ENCODE measurements around the gene TLN1. TPM values are rescaled to one million over a fixed set of nuclear protein-coding genes. Genes with fewer than 3 reads are reported as not detected.

The TLN1 gene
- total RNA-seq, 2 experiments from 2014 or later: 149 to 151 TPM

- no peaks in the 10 kb centered on the region for H3K36me3 ChIP-seq (ENCODE audit: insufficient read depth, low read length)
- ChIA-PET CTCF (interaction anchor here (1.4 to 3.5 kb wide), 2 partner anchors 13 to 25 kb away, joined by 4 to 17 read pairs; partner anchors contain the start of genes CCDC107 and RMRP), POLR2A (interaction anchor here (1.2 kb wide), 1 partner anchor 22 kb away, joined by 3 read pairs; no protein-coding TSS in a partner anchor)
- H3K9me3 ChIP-seq (ENCODE audit: control insufficient read depth in 1 of 2, insufficient read depth in 1 of 2, low read length in 2 of 2): no peaks in the 10 kb centered on the region
- no peak overlapping the region for H3K4me3 ChIP-seq (ENCODE audit: low read length)
- H3K36me3 Mint-ChIP-seq (ENCODE audit: low read depth): no peaks in the 10 kb centered on the region
- H3K4me3 Mint-ChIP-seq: no peak overlapping the region
- ATAC-seq (ENCODE audit: poor library complexity): no peak
- no peak for DNase-seq
- no peak overlapping the region for H3K27ac Mint-ChIP-seq
- H3K4me1 Mint-ChIP-seq (ENCODE audit: low read depth): peaks cover 4% of the 10 kb centered on the region
- no peaks in the 10 kb centered on the region for H3K4me1 ChIP-seq (ENCODE audit: insufficient read depth, low read length)
- TF ChIP-seq, protein P1, sequence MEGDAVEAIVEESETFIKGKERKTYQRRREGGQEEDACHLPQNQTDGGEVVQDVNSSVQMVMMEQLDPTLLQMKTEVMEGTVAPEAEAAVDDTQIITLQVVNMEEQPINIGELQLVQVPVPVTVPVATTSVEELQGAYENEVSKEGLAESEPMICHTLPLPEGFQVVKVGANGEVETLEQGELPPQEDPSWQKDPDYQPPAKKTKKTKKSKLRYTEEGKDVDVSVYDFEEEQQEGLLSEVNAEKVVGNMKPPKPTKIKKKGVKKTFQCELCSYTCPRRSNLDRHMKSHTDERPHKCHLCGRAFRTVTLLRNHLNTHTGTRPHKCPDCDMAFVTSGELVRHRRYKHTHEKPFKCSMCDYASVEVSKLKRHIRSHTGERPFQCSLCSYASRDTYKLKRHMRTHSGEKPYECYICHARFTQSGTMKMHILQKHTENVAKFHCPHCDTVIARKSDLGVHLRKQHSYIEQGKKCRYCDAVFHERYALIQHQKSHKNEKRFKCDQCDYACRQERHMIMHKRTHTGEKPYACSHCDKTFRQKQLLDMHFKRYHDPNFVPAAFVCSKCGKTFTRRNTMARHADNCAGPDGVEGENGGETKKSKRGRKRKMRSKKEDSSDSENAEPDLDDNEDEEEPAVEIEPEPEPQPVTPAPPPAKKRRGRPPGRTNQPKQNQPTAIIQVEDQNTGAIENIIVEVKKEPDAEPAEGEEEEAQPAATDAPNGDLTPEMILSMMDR (IDR thresholded peaks at IDR 0.05): no peak
- no peak overlapping the region for H3K27ac ChIP-seq (ENCODE audit: low read depth in 1 of 2, low read length in 2 of 2)
- intact Hi-C loops (cut with DNase I, micrococcal nuclease): no loop called here
- H3K9me3 Mint-ChIP-seq: no peaks in the 10 kb centered on the region
- no peaks in the 10 kb centered on the region for H3K27me3 ChIP-seq (ENCODE audit: control insufficient read depth in 1 of 2, insufficient read depth in 2 of 2, low read length in 2 of 2)
- H3K27me3 Mint-ChIP-seq: no peaks in the 10 kb centered on the region
Measured at GRCh38 chr9:35683323-35683722, 48.7 kb downstream of the TLN1 start.

DNA sequence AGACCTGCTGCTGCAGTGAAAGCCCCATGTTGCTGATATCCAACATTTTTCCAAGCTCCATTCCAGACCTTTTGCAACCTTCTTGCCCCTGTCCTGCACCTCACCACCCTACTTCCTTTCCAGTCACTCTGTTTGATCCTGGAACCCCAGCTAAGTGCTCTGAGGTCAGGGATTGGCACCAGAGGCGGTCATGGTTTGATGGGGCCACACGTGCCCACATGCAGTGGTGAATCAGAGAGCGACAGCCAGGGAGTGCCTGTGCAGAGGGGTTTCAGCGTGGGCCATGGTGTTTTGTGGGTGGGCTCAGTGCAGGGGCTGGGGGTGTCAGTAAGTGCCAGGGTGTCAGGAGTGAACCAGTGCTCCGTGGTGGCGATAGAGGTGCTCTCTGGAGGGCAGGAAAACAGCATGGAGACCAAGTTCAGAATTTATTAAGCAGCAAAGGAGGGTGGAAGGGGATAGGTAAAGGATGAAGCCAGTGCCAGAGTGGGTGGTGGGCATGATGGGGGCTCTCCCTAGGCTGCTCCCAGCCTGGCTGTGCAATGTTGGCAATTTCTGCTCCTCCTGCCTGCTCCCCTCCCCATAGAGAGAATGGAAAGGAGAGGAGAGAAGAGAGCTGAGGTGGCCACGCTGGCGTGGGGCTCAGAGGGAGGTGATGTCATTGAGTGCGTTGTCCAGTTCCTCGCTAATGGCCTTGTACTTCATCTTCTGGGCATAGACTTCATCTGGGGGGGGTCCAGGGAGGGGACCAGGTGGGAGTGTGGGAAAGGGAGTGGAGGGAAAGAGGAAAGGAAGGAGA lies 49.3 kb downstream of the TLN1 start:
- intact Hi-C loops (cut with DNase I, micrococcal nuclease): no loop called here
- Histone ChIP-seq H3K9me3 (ENCODE audit: control insufficient read depth in 1 of 2, insufficient read depth in 1 of 2, low read length in 2 of 2) (no peaks in the 10 kb centered on the region), H3K27ac (ENCODE audit: low read depth in 1 of 2, low read length in 2 of 2) (no peak overlapping the region), H3K4me3 (ENCODE audit: low read length) (no peak overlapping the region), H3K36me3 (ENCODE audit: insufficient read depth, low read length) (no peaks in the 10 kb centered on the region), H3K4me1 (ENCODE audit: insufficient read depth, low read length) (no peaks in the 10 kb centered on the region), H3K27me3 (ENCODE audit: control insufficient read depth in 1 of 2, insufficient read depth in 2 of 2, low read length in 2 of 2) (no peaks in the 10 kb centered on the region)
- ATAC-seq (ENCODE audit: poor library complexity): no peak
- peaks cover 4% of the 10 kb centered on the region for H3K4me1 Mint-ChIP-seq (ENCODE audit: low read depth)
- TF ChIP-seq, protein P1 (IDR thresholded peaks at IDR 0.05): no peak
- DNase-seq: no peak
- H3K27me3 Mint-ChIP-seq: no peaks in the 10 kb centered on the region
- CTCF ChIA-PET: interaction anchor here (1.4 kb wide), 1 partner anchor 24 kb away, joined by 4 read pairs; the partner anchor contains the start of genes CCDC107 and RMRP
- POLR2A ChIA-PET: no interaction called here
- no peaks in the 10 kb centered on the region for H3K36me3 Mint-ChIP-seq (ENCODE audit: low read depth)
- no peaks in the 10 kb centered on the region for H3K9me3 Mint-ChIP-seq
- no peak overlapping the region for H3K4me3 Mint-ChIP-seq
- H3K27ac Mint-ChIP-seq: no peak overlapping the region

DNA sequence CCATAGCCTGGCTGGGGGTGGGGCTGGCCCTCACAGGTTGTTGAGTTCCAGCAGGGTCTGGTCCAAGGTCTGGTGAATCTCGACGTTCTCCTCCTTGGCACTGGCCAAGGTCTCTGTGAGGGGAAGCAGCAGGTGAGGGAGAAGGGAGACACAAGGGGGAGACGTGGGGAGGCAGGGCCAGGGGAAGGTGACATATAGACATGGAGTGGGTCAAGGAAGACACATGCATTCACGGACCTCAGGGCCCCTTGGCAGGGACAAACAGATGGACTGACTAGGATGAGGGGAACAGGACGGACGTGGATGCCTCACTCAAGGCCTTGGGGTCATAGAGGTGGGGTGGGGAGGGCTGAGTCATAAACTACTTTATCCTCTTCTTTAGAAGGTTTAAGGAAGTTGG lies 49.9 kb downstream of the TLN1 start:
- no peaks in the 10 kb centered on the region for H3K36me3 Mint-ChIP-seq (ENCODE audit: low read depth)
- DNase-seq (no peak), ATAC-seq (ENCODE audit: poor library complexity) (no peak)
- no peaks in the 10 kb centered on the region for H3K36me3 ChIP-seq (ENCODE audit: insufficient read depth, low read length)
- intact Hi-C loops (cut with DNase I, micrococcal nuclease): no loop called here
- H3K27me3 Mint-ChIP-seq: no peaks in the 10 kb centered on the region
- no peak overlapping the region for H3K27ac ChIP-seq (ENCODE audit: low read depth in 1 of 2, low read length in 2 of 2)
- H3K9me3 ChIP-seq (ENCODE audit: control insufficient read depth in 1 of 2, insufficient read depth in 1 of 2, low read length in 2 of 2): no peaks in the 10 kb centered on the region
- ChIA-PET POLR2A (no interaction called here), CTCF (no interaction called here)
- H3K9me3 Mint-ChIP-seq: no peaks in the 10 kb centered on the region
- TF ChIP-seq, protein P1 (IDR thresholded peaks at IDR 0.05): no peak
- no peaks in the 10 kb centered on the region for H3K27me3 ChIP-seq (ENCODE audit: control insufficient read depth in 1 of 2, insufficient read depth in 2 of 2, low read length in 2 of 2)
- H3K27ac Mint-ChIP-seq: no peak overlapping the region
- H3K4me1 Mint-ChIP-seq (ENCODE audit: low read depth): no peaks in the 10 kb centered on the region
- H3K4me1 ChIP-seq (ENCODE audit: insufficient read depth, low read length): no peaks in the 10 kb centered on the region
- H3K4me3 ChIP-seq (ENCODE audit: low read length): no peak overlapping the region
- no peak overlapping the region for H3K4me3 Mint-ChIP-seq
